GM23338 (cell line): ENCODE results near the gene GJA8. TPM values are rescaled to one million over a fixed set of nuclear protein-coding genes. Genes with fewer than 3 reads are reported as not detected.
"Not testable (repeated sequence)": the region's sequence is repeated elsewhere in the genome, so short reads cannot be mapped to it uniquely, and the experiment has no call there.

Experiments
- ATAC-seq: fragments of 200-7000 bp; cut with Tn5 transposase; 3 replicates; pipeline ENCODE4 v1.9.1; 2020
- DNase-seq: peaks from one replicate; pipeline ENCODE4 v3.0.0-alpha.2; 2015; ENCODE audit warnings: low spot score
- H2AFZ ChIP-seq: fragments of 200-600 bp; sonication (generic); 2 replicates; pipeline ENCODE4 v1.8.0; 2016; ENCODE audit warnings: antibody characterized with exemption, mild to moderate bottlenecking, moderate library complexity
- H3F3A ChIP-seq: fragments of 200-600 bp; sonication (generic); replicated peaks from 2 replicates; pipeline ENCODE4 v1.8.0; 2017; ENCODE audit warnings: antibody characterized with exemption, mixed run types, low read depth
- H3K27ac ChIP-seq: fragments of 200-600 bp; sonication (generic); 2 replicates; pipeline ENCODE4 v1.6.1; 2016; ENCODE audit warnings: low read depth
- H3K27me3 ChIP-seq: fragments of 200-600 bp; sonication (generic); 2 replicates; pipeline ENCODE4 v1.8.0; 2016; ENCODE audit warnings: mild to moderate bottlenecking, mixed run types, moderate library complexity; ENCODE audit not compliant: insufficient read depth
- H3K36me3 ChIP-seq: fragments of 200-600 bp; sonication (generic); 2 replicates; pipeline ENCODE4 v1.8.0; 2016; ENCODE audit warnings: mild to moderate bottlenecking; ENCODE audit not compliant: insufficient read depth
- H3K4me1 ChIP-seq: fragments of 200-600 bp; sonication (generic); 2 replicates; pipeline ENCODE4 v1.8.0; 2016; ENCODE audit warnings: mild to moderate bottlenecking, moderate library complexity; ENCODE audit not compliant: insufficient read depth
- H3K4me2 ChIP-seq: fragments of 200-600 bp; sonication (generic); 2 replicates; pipeline ENCODE4 v1.7.1; 2017; ENCODE audit warnings: mixed run types
- H3K4me3 ChIP-seq: fragments of 200-600 bp; sonication (generic); 2 replicates; pipeline ENCODE4 v1.6.1; 2016; ENCODE audit warnings: mixed run types
- H3K79me2 ChIP-seq: fragments of 200-600 bp; sonication (generic); replicated peaks from 2 replicates; pipeline ENCODE4 v1.8.0; 2017; ENCODE audit warnings: mild to moderate bottlenecking; ENCODE audit not compliant: insufficient read depth
- H3K9me2 ChIP-seq: fragments of 200-600 bp; sonication (generic); 2 replicates; pipeline ENCODE4 v1.8.0; 2017; ENCODE audit not compliant: insufficient read depth
- H4K20me1 ChIP-seq: fragments of 200-600 bp; sonication (generic); replicated peaks from 2 replicates; pipeline ENCODE4 v1.8.0; 2017; ENCODE audit warnings: mild to moderate bottlenecking; ENCODE audit not compliant: insufficient read depth
- H3K27ac Mint-ChIP-seq: 2 replicates; pipeline ENCODE4 v1.8.0; 2020; ENCODE audit warnings: inconsistent platforms, mild to moderate bottlenecking, moderate library complexity, mixed read lengths
- H3K27me3 Mint-ChIP-seq: 3 replicates; pipeline ENCODE4 v1.8.0; 2022; ENCODE audit warnings: low read depth, mild to moderate bottlenecking, moderate library complexity, mixed read lengths, inconsistent platforms; ENCODE audit not compliant: insufficient read depth, poor library complexity
- H3K36me3 Mint-ChIP-seq: 3 replicates; pipeline ENCODE4 v1.8.0; 2021; ENCODE audit warnings: low read depth, mild to moderate bottlenecking, inconsistent platforms, moderate library complexity, mixed read lengths
- H3K4me1 Mint-ChIP-seq: 3 replicates; pipeline ENCODE4 v1.8.0; 2020; ENCODE audit warnings: mild to moderate bottlenecking, inconsistent platforms, mixed read lengths
- H3K4me3 Mint-ChIP-seq: 3 replicates; pipeline ENCODE4 v1.8.0; 2021; ENCODE audit warnings: moderate library complexity, mild to moderate bottlenecking, inconsistent platforms, mixed read lengths
- H3K9me3 Mint-ChIP-seq: 3 replicates; pipeline ENCODE4 v1.8.0; 2020; ENCODE audit warnings: moderate library complexity, mild to moderate bottlenecking, inconsistent platforms, mixed read lengths
- CREB1 ChIP-seq: fragments of 250-450 bp; sonication (Bioruptor Pico); IDR thresholded peaks from 2 replicates; pipeline ENCODE4 v1.5.0; 2020; ENCODE audit warnings: low read depth, mild to moderate bottlenecking, moderate library complexity
- POLR2AphosphoS5 ChIP-seq: IDR thresholded peaks from 2 replicates; pipeline ENCODE4 v1.6.1; 2016; ENCODE audit warnings: antibody characterized with exemption, low read depth
- polyA plus RNA-seq: library from polyadenylated mRNA; unstranded; fragments of >200 nt; fragmentation: Nextera tagmentation; extraction: Ambion mirVana; gene quantifications from 2 replicates; pipeline ENCODE4 v1.2.1, GENCODE V29; 2016
- total RNA-seq: library from RNA; depleted of rRNA; stranded (reverse); fragments of >200 nt; shearing (Covaris generic); gene quantifications from 2 replicates; pipeline ENCODE4 v1.2.3, GENCODE V29; 2014

Gene GJA8
- total and polyA plus RNA-seq, 2 experiments from 2014 or later, result not detected

GRCh38 chr1:147927689-147928088 lies 25.1 kb downstream of the GJA8 start:
- H3K27me3 Mint-ChIP-seq, H3K27me3 ChIP-seq, H3K36me3 Mint-ChIP-seq, H3K9me3 Mint-ChIP-seq, H4K20me1 ChIP-seq, H3K9me2 ChIP-seq, H3K36me3 ChIP-seq, H3K27ac Mint-ChIP-seq, H3K4me3 Mint-ChIP-seq, H3K4me1 ChIP-seq, H2AFZ ChIP-seq, DNase-seq, H3K4me3 ChIP-seq, H3K27ac ChIP-seq, H3F3A ChIP-seq, H3K4me2 ChIP-seq, ATAC-seq: not testable (repeated sequence)
- peaks cover 26% of the 10 kb centered on the region for H3K4me1 Mint-ChIP-seq
- peaks cover 18% of the 10 kb centered on the region for H3K79me2 ChIP-seq

GRCh38 chr1:147928236-147929132 lies 25.9 kb downstream of the GJA8 start, which contains the start of gene GPR89B:
TSS of gene GPR89B (plus strand) at chr1:147928420. CDS start at chr1:147928537, 117 bp downstream.
- not testable (repeated sequence) for H3K36me3 Mint-ChIP-seq, H2AFZ ChIP-seq, H3K36me3 ChIP-seq, H3K9me3 Mint-ChIP-seq, H3K27me3 Mint-ChIP-seq, H3K9me2 ChIP-seq, H4K20me1 ChIP-seq, H3K4me1 ChIP-seq, H3F3A ChIP-seq, H3K27me3 ChIP-seq
- Histone ChIP-seq H3K4me3 (peak within 1 kb of the TSS; percentile 84), H3K4me2 (peak within 1 kb of the TSS; percentile 73), H3K79me2 (peaks cover 18% of the 10 kb centered on the region), H3K27ac (0 out of 2 replicates have a peak within 1 kb of the TSS, but pooled peaks have one; percentile 59)
- peak; percentile 98 for ATAC-seq
- Mint-ChIP-seq H3K4me1 (peaks cover 26% of the 10 kb centered on the region), H3K4me3 (peak within 1 kb of the TSS; percentile 81), H3K27ac (peak within 1 kb of the TSS; percentile 86)
- peak; percentile 78 for TF ChIP-seq CREB1 (CRISPR knock-in tag)
- TF ChIP-seq POLR2AphosphoS5, result peak; percentile 92
- DNase-seq, result peak; percentile 95

- not testable (repeated sequence) for H3K4me3 Mint-ChIP-seq
Observed at GRCh38 chr1:147931137-147931536, 28.5 kb downstream of the GJA8 start.

GRCh38 chr1:147935296-147935695 lies 32.7 kb downstream of the GJA8 start:
- not testable (repeated sequence) for H3K4me3 Mint-ChIP-seq, H3K27ac ChIP-seq, H3K27ac Mint-ChIP-seq, H3F3A ChIP-seq, H3K4me3 ChIP-seq, H4K20me1 ChIP-seq, H2AFZ ChIP-seq, H3K36me3 Mint-ChIP-seq, H3K9me2 ChIP-seq, H3K4me1 ChIP-seq, H3K4me2 ChIP-seq, H3K27me3 Mint-ChIP-seq, H3K9me3 Mint-ChIP-seq, DNase-seq, ATAC-seq, H3K27me3 ChIP-seq, H3K36me3 ChIP-seq, H3K79me2 ChIP-seq
- peaks cover 19% of the 10 kb centered on the region for H3K4me1 Mint-ChIP-seq

More at GRCh38 chr1:147931137-147931536, 28.5 kb downstream of the GJA8 start:
- not testable (repeated sequence) for H2AFZ ChIP-seq, H3K9me2 ChIP-seq, H4K20me1 ChIP-seq, H3K36me3 Mint-ChIP-seq, DNase-seq, ATAC-seq, H3K9me3 Mint-ChIP-seq, H3F3A ChIP-seq, H3K27ac ChIP-seq, H3K4me1 ChIP-seq, H3K36me3 ChIP-seq, H3K4me3 ChIP-seq, H3K27me3 ChIP-seq, H3K27me3 Mint-ChIP-seq, H3K27ac Mint-ChIP-seq, H3K4me2 ChIP-seq
- peaks cover 19% of the 10 kb centered on the region for H3K4me1 Mint-ChIP-seq
- peaks cover 18% of the 10 kb centered on the region for H3K79me2 ChIP-seq

GRCh38 chr1:147940456-147940855 lies 37.9 kb downstream of the GJA8 start:
- H3K4me3 Mint-ChIP-seq, H3K36me3 Mint-ChIP-seq, H3K27me3 Mint-ChIP-seq, H3F3A ChIP-seq, ATAC-seq, H3K4me3 ChIP-seq, DNase-seq, H3K9me3 Mint-ChIP-seq, H3K27ac Mint-ChIP-seq, H3K4me2 ChIP-seq, H3K79me2 ChIP-seq, H3K9me2 ChIP-seq, H2AFZ ChIP-seq, H3K4me1 Mint-ChIP-seq, H3K36me3 ChIP-seq, H3K27ac ChIP-seq, H4K20me1 ChIP-seq, H3K4me1 ChIP-seq, H3K27me3 ChIP-seq: not testable (repeated sequence)

- not testable (repeated sequence) for DNase-seq, ATAC-seq
Observed at GRCh38 chr1:147942563-147942962, 40.0 kb downstream of the GJA8 start.

More at GRCh38 chr1:147942563-147942962, 40.0 kb downstream of the GJA8 start:
- H3K27ac ChIP-seq, H3K36me3 ChIP-seq, H2AFZ ChIP-seq, H3K79me2 ChIP-seq, H3K4me1 Mint-ChIP-seq, H3K27me3 Mint-ChIP-seq, H3F3A ChIP-seq, H3K4me3 ChIP-seq, H4K20me1 ChIP-seq, H3K4me2 ChIP-seq, H3K27ac Mint-ChIP-seq, H3K4me1 ChIP-seq, H3K4me3 Mint-ChIP-seq, H3K9me3 Mint-ChIP-seq, H3K36me3 Mint-ChIP-seq, H3K9me2 ChIP-seq, H3K27me3 ChIP-seq: not testable (repeated sequence)
